NCI-H748 (cell line): ENCODE measurements around the gene DEFB121.
"Not testable (repeated sequence)": the region's sequence is repeated elsewhere in the genome, so short reads cannot be mapped to it uniquely, and the experiment has no call there.

Source experiments
- DNase-seq: peaks from one replicate; lab custom pipeline; 2025; ENCODE audit not compliant: unreplicated experiment; lab: John Stamatoyannopoulos, UW

Gene DEFB121

DNA sequence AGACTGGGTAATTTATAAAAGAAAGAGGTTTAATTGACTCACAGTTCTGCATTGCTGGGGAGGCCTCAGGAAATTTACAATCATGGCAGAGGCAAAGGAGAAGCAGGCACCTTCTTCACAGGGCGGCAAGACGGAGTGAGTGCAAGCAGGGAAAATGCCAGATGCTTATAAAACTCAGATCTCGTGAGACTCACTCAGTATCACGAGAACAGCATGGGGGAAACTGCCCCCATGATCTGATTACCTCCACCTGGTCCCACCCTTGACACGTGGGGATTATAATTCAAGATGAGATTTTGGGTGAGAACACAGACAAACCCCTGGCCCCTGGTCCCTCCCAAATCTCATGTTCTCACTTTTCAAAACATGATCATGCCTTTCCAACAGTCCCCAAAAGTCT lies 41.7 kb downstream of the DEFB121 start:
- DNase-seq = not testable (repeated sequence)

DNA sequence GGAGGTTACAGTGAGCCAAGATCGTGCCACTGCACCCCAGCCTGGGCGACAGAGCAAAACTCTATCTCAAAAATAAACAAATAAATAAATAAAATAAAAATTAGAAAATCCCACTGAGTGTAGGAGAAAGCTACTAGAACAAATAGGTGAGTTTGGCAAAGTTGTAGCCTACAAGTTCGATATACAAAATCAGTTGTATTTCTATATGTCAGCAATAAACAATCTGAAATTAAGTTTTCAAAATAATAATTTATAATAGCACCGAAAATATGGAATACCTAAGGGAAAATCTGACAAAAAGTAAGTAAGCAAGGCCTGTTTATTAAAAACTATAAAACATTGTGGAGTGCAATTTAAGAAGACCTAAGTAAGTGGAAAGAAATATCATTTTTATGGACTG lies 42.7 kb downstream of the DEFB121 start:
- DNase-seq = no peak

DNA sequence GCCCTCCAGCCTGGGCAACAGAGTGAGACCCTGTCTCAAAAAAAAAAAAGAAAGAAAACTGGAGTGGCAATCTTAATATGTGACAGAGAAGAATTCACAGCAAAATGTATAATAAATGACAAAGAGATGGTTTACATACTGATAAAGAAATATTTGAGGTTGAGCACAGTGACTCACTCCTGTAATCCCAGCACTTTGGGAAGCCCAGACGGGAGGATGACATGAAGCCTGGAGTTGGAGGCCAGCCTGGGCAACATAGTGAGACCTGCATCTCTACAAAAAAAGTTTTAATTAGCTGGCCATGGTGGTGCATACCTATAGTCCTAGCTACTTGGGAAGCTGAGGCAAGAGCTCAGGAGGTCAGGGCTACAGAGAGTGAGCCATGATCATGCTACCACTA lies 50.0 kb downstream of the DEFB121 start:
- DNase-seq = no peak
